Activated T-helper 17 cell treated with anti-CD3 and anti-CD28 coated beads, Interleukin-2, amount 50 U/mL, for 72 hours (primary cell): ENCODE measurements around the gene AFAP1. TPM values are rescaled to one million over a fixed set of nuclear protein-coding genes. Genes with fewer than 3 reads are reported as not detected.
"Not testable (repeated sequence)": the region's sequence is repeated elsewhere in the genome, so short reads cannot be mapped to it uniquely, and the experiment has no call there.

ENCODE experiments used
- ATAC-seq: fragments of 150-1000 bp; cut with Tn5 transposase; replicated peaks from 2 replicates; pipeline ENCODE4 v1.10.0; 2021; ENCODE audit warnings: mild to moderate bottlenecking, moderate library complexity
- H3K27ac Mint-ChIP-seq: one replicate; pipeline ENCODE4 v1.8.0; 2022; ENCODE audit warnings: mixed read lengths
- H3K27me3 Mint-ChIP-seq: one replicate; pipeline ENCODE4 v1.8.0; 2022; ENCODE audit warnings: mixed read lengths
- H3K36me3 Mint-ChIP-seq: one replicate; pipeline ENCODE4 v1.8.0; 2022; ENCODE audit warnings: low read depth, mild to moderate bottlenecking, mixed read lengths
- H3K4me1 Mint-ChIP-seq: one replicate; pipeline ENCODE4 v1.8.0; 2022; ENCODE audit warnings: mixed read lengths
- H3K4me3 Mint-ChIP-seq: one replicate; pipeline ENCODE4 v1.8.0; 2022; ENCODE audit warnings: mild to moderate bottlenecking, mixed read lengths
- H3K9me3 Mint-ChIP-seq: one replicate; pipeline ENCODE4 v1.8.0; 2022; ENCODE audit warnings: mixed read lengths
- total RNA-seq, 2 donors: library from RNA; stranded (reverse); gene quantifications; one replicate each; pipeline ENCODE4 v1.2.3, GENCODE V29; 2022

The AFAP1 gene
- total RNA-seq, 2 donors from 2014 or later: 20.1 to 29.8 TPM

GRCh38 chr4:7926822-7927221, 12.8 kb downstream of the AFAP1 start:
- Mint-ChIP-seq H3K4me1 (peaks cover 21% of the 10 kb centered on the region), H3K36me3 (no peaks in the 10 kb centered on the region), H3K27me3 (no peaks in the 10 kb centered on the region), H3K9me3 (no peaks in the 10 kb centered on the region), H3K4me3 (no peak overlapping the region), H3K27ac (no peak overlapping the region)
- no peak for ATAC-seq

GRCh38 chr4:7924570-7924969, 15.1 kb downstream of the AFAP1 start:
- Mint-ChIP-seq H3K4me1 (peaks cover 17% of the 10 kb centered on the region), H3K27me3 (no peaks in the 10 kb centered on the region), H3K27ac (no peak overlapping the region), H3K4me3 (no peak overlapping the region), H3K9me3 (no peaks in the 10 kb centered on the region), H3K36me3 (no peaks in the 10 kb centered on the region)
- peak; percentile 47 for ATAC-seq

- peaks cover 13% of the 10 kb centered on the region for H3K4me1 Mint-ChIP-seq
- no peak for ATAC-seq
- H3K36me3 Mint-ChIP-seq: no peaks in the 10 kb centered on the region
- no peaks in the 10 kb centered on the region for H3K27me3 Mint-ChIP-seq
- no peaks in the 10 kb centered on the region for H3K9me3 Mint-ChIP-seq
- H3K4me3 Mint-ChIP-seq: no peak overlapping the region
- no peak overlapping the region for H3K27ac Mint-ChIP-seq
Observed at GRCh38 chr4:7924163-7924562, 15.5 kb downstream of the AFAP1 start.

- Mint-ChIP-seq H3K27ac (peak overlapping the region; percentile 43), H3K4me3 (no peak overlapping the region), H3K27me3 (no peaks in the 10 kb centered on the region), H3K4me1 (peaks cover 12% of the 10 kb centered on the region), H3K36me3 (no peaks in the 10 kb centered on the region), H3K9me3 (no peaks in the 10 kb centered on the region)
- ATAC-seq: no peak
Observed at GRCh38 chr4:7922466-7922865, 17.2 kb downstream of the AFAP1 start.

- no peak overlapping the region for H3K4me3 Mint-ChIP-seq
- H3K4me1 Mint-ChIP-seq: peaks cover 13% of the 10 kb centered on the region
- H3K9me3 Mint-ChIP-seq: no peaks in the 10 kb centered on the region
- no peaks in the 10 kb centered on the region for H3K27me3 Mint-ChIP-seq
- no peak for ATAC-seq
- H3K36me3 Mint-ChIP-seq: peaks cover 6% of the 10 kb centered on the region
- no peak overlapping the region for H3K27ac Mint-ChIP-seq
Observed at GRCh38 chr4:7918981-7919380, 20.7 kb downstream of the AFAP1 start.

- Mint-ChIP-seq H3K27ac (peak overlapping the region; percentile 1), H3K4me1 (peaks cover 13% of the 10 kb centered on the region)
- not testable (repeated sequence) for H3K4me3 Mint-ChIP-seq, H3K36me3 Mint-ChIP-seq, H3K9me3 Mint-ChIP-seq, ATAC-seq, H3K27me3 Mint-ChIP-seq
Observed at GRCh38 chr4:7918187-7918586, 21.5 kb downstream of the AFAP1 start.

- peaks cover 6% of the 10 kb centered on the region for H3K36me3 Mint-ChIP-seq
- H3K4me1 Mint-ChIP-seq: peaks cover 14% of the 10 kb centered on the region
- peak overlapping the region; percentile 1 for H3K27ac Mint-ChIP-seq
- H3K4me3 Mint-ChIP-seq: no peak overlapping the region
- no peak for ATAC-seq
- no peaks in the 10 kb centered on the region for H3K27me3 Mint-ChIP-seq
- no peaks in the 10 kb centered on the region for H3K9me3 Mint-ChIP-seq
Observed at GRCh38 chr4:7917669-7918068, 22.0 kb downstream of the AFAP1 start.

GRCh38 chr4:7915875-7916242, 23.8 kb downstream of the AFAP1 start:
- ATAC-seq: no peak
- peaks cover 6% of the 10 kb centered on the region for H3K36me3 Mint-ChIP-seq
- H3K4me1 Mint-ChIP-seq: peaks cover 22% of the 10 kb centered on the region
- H3K27ac Mint-ChIP-seq: no peak overlapping the region
- no peaks in the 10 kb centered on the region for H3K27me3 Mint-ChIP-seq
- no peaks in the 10 kb centered on the region for H3K9me3 Mint-ChIP-seq
- H3K4me3 Mint-ChIP-seq: no peak overlapping the region

- Mint-ChIP-seq H3K27ac (no peak overlapping the region), H3K27me3 (no peaks in the 10 kb centered on the region)
- ATAC-seq: no peak
Observed at GRCh38 chr4:7912826-7913225, 26.8 kb downstream of the AFAP1 start.

GRCh38 chr4:7910952-7911578, 28.6 kb downstream of the AFAP1 start:
- no peak for ATAC-seq
- Mint-ChIP-seq H3K27ac (no peak overlapping the region), H3K9me3 (no peaks in the 10 kb centered on the region), H3K4me3 (no peak overlapping the region), H3K36me3 (peaks cover 6% of the 10 kb centered on the region), H3K4me1 (peaks cover 29% of the 10 kb centered on the region), H3K27me3 (no peaks in the 10 kb centered on the region)

More at GRCh38 chr4:7912826-7913225, 26.8 kb downstream of the AFAP1 start:
- Mint-ChIP-seq H3K4me3 (no peak overlapping the region), H3K9me3 (no peaks in the 10 kb centered on the region), H3K4me1 (peaks cover 34% of the 10 kb centered on the region), H3K36me3 (peaks cover 6% of the 10 kb centered on the region)

- Mint-ChIP-seq H3K36me3 (peaks cover 5% of the 10 kb centered on the region), H3K4me1 (peaks cover 27% of the 10 kb centered on the region), H3K27me3 (no peaks in the 10 kb centered on the region), H3K4me3 (no peak overlapping the region), H3K9me3 (no peaks in the 10 kb centered on the region), H3K27ac (no peak overlapping the region)
- no peak for ATAC-seq
Observed at GRCh38 chr4:7910263-7910896, 29.3 kb downstream of the AFAP1 start.

- Mint-ChIP-seq H3K4me3 (peak overlapping the region; percentile 5), H3K27ac (no peak overlapping the region), H3K4me1 (peaks cover 21% of the 10 kb centered on the region), H3K36me3 (no peaks in the 10 kb centered on the region), H3K27me3 (no peaks in the 10 kb centered on the region), H3K9me3 (no peaks in the 10 kb centered on the region)
- no peak for ATAC-seq
Observed at GRCh38 chr4:7909463-7910262, 30.0 kb downstream of the AFAP1 start.

GRCh38 chr4:7908668-7909067, 31.0 kb downstream of the AFAP1 start:
- no peak for ATAC-seq
- Mint-ChIP-seq H3K9me3 (no peaks in the 10 kb centered on the region), H3K27me3 (no peaks in the 10 kb centered on the region), H3K36me3 (no peaks in the 10 kb centered on the region), H3K4me1 (peaks cover 25% of the 10 kb centered on the region), H3K27ac (no peak overlapping the region), H3K4me3 (no peak overlapping the region)

GRCh38 chr4:7907142-7907541, 32.5 kb downstream of the AFAP1 start:
- H3K36me3 Mint-ChIP-seq: no peaks in the 10 kb centered on the region
- H3K4me3 Mint-ChIP-seq: no peak overlapping the region
- peaks cover 23% of the 10 kb centered on the region for H3K4me1 Mint-ChIP-seq
- no peak for ATAC-seq
- H3K27me3 Mint-ChIP-seq: no peaks in the 10 kb centered on the region
- H3K9me3 Mint-ChIP-seq: no peaks in the 10 kb centered on the region
- no peak overlapping the region for H3K27ac Mint-ChIP-seq

GRCh38 chr4:7906171-7906701, 33.4 kb downstream of the AFAP1 start:
- Mint-ChIP-seq H3K36me3 (no peaks in the 10 kb centered on the region), H3K9me3 (no peaks in the 10 kb centered on the region), H3K4me3 (no peak overlapping the region), H3K4me1 (peaks cover 20% of the 10 kb centered on the region), H3K27me3 (no peaks in the 10 kb centered on the region), H3K27ac (no peak overlapping the region)
- ATAC-seq: no peak
